D341Med (cell line): ENCODE results near the gene SARNP.
A peak's percentile ranks its signal among the peaks of the same experiment; 100 is the strongest.
"Not testable (repeated sequence)": the region's sequence is repeated elsewhere in the genome, so short reads cannot be mapped to it uniquely, and the experiment has no call there.

Experiments
- DNase-seq: peaks from one replicate; pipeline ENCODE4 v3.0.0; 2012; ENCODE audit warnings: low spot score

The SARNP gene

DNA sequence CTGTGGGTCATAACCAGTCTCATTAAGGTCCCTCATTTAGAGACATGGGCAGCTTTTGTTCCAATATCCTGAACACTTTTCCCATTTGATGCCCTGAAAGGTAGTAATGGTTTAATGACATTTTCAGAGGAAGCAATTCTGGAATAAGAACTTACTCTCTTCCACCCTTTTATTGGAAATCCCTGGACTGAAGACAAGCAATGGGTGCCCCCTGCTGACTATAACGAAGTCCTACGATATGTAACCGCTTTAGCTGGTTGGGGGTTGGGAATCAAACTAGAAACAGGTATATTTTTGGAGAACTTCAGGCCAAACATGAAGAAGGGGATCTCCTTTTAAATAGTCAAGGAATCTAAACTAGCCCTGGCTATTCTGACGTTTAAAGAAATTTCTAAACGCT is 20.5 kb downstream of the SARNP start:
- peak; percentile 62 for DNase-seq

DNA sequence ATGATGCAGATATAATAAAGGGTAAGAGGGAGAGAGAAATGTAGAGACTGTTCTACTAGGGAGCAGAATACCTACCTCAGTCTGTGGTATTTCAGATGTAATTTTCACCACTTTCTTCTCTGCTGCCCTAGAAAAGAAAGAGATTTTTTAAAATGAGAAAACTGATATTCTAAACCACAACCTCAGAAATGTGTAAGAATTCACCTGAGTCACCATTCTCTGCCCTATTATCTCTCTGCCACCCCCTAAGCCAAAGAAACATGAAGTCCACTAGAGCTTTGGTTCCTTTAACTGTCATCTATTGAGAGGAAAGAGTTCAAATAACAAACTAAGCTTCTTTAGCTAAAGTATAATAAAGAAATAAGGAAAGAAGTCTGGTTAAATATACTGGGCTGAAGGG is 21.6 kb downstream of the SARNP start:
- DNase-seq, result no peak

DNA sequence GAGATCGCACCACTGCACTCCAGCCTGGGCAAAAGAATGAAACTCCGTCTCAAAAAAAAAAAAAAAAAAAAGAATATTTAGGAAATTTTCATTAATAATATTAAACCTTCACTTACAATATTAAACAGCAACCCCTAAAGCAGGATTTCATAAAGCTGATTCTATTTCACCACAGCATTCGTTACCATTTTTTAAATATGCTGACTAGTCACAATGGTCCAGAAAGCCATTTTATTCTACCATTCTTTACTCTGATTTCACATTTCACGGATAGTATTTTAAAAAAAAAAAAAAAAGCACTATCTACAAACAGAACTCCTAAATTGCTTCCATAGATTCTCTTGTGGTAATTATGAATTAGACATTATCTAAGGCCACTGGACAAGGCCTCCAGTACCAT is 27.6 kb downstream of the SARNP start:
- no peak for DNase-seq

DNA sequence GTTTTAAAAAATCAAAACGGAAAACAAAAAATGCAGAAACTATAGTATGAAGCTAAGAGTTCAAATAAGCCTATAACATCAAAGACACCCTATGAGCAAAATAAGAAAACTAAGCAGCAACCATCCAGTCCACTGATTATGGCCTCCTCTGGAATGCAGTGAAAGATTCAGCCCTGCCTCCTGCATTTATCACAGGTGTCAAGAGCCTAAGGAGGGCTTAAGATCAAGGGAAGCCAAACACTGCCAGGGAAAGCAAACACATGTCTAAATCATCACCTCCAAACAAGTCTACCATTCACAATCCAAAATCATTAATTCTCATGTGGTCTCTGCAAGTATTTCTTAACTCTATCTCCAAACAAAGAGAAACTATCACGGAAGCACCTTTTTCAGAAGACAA is 28.4 kb downstream of the SARNP start:
- DNase-seq, result no peak

DNA sequence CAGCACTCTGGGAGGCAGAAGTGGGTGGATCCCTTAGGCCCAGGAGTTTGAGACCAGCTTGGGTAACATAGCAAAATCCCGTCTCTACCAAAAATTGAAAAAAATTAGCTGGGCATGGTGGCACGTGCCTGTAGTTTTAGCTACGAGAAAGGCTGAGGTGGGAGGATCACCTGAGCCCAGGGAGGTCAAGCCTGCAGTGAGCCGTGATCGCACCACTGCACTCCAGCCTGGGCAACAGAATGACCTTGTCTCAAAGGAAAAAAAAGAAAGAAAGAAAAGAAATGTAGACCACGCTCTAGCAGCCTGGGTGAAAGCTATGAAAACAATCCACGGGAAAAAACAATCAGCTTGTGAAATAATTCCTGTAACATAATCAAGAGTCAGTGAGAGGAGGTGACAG is 29.0 kb downstream of the SARNP start:
- DNase-seq, result no peak

DNA sequence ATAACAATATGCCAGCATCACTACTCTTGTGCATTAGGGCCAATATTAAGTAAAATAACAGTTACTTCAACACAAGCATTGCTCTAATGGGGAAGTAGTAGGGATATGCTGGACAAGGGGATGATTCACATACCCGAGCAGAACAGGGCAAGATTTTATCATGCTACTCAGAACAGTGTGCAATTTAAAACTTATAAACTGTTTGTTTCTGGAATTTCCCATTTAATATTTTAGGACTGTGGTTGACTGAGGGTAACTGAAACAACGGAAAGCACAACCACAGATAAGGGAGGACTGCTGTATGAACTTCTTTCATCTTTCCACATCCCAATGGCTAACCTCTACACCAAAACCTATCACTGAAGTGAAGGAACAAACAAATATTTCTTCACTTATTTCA is 36.8 kb downstream of the SARNP start:
- no peak for DNase-seq

DNA sequence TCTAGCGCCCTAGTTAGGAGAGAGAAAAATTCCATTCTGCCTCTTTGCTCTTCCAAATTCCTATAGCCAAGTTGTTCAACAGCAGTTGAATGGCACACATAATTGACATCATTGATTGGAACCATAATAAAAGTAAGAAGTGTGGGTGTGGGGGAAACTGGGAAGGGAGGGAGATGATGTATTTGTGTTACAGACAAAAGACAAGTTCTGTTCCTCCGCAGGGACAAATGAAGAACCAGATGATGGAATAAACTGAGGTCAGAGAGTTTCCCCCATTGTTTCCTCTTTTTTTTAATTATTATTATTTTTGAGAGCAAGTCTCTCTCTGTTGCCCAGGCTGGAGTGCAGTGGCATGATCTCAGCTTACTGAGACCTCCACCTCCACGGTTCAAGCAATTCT is 39.7 kb downstream of the SARNP start:
- no peak for DNase-seq

DNA sequence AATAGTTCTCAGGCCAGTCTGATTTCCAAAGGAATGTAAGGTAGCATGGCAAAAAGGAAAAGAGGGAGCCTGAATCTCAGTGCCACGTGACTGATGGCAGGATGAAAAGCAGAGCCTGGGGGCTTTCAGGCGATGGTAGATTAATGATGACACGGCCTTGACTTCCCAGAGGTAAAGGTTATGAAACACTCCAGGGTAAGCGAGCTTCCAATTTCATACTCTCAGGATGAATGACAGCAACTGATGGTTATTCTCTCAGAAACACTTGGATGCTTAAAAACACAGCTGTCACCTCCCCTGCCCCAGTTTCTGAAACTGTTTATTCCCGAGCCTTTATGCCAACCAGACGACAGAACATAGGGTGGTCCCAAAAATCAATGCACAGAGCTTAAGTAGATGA is 45.8 kb downstream of the SARNP start:
- DNase-seq, result no peak

DNA sequence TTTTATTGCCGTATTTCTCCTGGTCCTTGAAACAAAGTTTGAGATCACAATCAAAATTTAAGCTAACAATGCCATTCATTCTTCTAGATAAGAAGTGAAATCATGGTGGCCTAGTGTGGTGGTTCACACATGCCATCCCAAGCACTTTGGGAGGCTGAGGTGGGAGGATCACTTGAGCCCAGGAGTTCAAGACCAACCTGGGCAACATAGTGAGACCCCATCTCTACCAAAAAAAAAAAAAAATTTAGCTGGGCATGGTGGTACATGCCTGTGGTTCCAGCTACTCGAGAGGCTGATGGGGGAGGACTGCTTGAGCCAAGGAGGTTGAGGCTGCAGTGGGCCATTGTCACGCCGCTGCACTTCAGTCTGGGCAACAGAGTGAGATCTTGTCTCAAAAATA is 50.4 kb downstream of the SARNP start:
- no peak for DNase-seq

DNA sequence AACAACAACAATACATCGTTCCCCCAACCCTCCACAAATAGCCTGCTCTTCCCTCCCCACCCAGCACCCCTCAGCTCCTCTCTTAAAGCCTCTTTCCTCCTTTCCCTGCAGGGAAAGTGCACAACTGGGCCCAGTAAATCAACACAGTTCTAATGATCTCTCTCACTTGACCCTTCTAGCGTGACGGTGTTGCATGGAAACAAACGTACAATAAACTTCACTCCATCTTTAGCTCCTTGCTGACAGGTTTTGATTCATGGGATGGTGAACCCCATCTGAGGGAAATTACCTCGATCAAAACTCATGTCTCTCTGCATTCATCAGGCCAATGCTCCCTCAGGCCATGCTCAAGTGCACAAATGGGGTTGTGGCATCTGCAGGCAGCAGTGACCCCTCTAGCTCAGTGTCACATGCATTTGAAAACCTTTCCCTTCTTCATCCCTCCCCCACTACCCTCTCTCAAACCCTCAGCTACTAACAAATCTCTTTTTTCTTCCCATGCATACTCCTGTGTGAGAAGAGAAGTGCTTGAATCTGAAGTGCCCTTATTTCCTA is 51.7 kb downstream of the SARNP start:
- DNase-seq, result no peak

DNA sequence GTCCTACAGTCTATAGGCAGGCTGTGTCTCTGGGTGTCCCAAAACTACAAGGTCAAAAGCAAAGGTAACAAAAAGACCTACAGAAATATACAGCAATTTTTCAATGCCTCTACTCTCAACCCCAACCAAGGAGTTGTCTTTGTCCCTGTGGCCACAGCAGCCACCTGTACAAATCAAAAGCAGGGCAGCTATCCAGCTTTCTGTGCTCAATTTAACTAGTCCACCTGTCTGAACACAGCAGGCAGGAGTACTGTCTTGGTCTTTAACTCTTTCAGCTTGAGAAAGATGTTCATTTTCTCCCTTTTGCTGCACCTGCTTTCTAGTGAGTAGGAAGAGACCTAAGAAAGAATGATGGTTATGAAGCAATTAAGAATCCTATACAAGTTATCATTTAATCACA is 54.9 kb downstream of the SARNP start:
- no peak for DNase-seq

DNA sequence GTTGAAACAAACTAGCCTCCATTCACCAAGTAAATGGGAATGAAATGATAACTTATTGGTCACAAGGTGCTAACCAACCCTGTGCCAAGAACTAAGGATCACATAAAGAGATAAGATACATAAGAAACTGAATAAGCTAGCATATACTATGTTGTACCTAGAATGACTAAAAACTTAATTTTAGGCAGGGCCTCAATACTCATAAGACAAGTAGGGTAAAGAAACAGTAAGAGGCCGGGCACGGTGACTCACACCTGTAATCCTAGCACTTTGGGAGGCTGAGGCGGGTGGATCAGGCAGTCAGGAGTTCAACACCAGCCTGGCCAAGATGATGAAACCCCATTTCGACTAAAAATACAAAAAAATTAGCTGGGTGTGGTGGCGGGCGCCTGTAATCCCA is 56.9 kb downstream of the SARNP start:
- no peak for DNase-seq

DNA sequence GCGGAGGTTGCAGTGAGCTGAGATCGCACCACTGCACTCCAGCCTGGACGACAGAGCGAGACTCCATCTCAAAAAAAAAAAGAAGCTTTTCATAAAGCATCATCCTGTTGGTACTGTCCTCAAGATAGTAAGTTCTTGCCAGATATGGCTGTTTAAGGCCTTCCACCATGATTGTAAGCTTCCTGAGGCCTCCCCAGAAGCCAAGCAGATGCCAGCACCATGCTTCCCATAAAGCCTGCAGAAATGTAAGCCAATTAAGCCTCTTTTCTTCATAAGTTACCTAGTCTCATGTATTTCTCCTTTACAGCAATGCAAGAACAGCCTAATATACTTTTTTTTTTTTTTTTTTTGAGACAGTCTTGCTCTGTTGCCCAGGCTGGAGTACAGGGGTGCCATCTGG is 58.9 kb downstream of the SARNP start:
- DNase-seq, result not testable (repeated sequence)

DNA sequence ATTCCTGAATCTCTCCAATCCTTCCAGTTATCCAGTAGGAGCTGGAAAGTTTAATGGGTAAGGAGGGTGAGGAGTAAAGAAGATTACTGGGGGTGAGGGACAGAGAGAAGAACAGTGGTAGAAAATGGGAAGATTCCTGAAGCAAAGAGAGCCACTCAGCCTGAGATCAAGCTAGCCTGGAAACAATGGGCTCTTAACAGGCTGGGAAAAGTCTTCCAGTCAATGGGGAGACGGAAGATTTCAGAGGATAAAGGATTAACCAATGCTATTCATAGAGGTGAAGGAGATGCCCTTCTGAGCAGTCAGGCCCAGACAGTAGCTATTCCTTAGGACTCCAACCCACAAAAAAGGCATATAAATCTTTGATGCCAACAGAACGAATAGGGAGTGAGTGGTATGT is 59.8 kb downstream of the SARNP start:
- peak; percentile 41 for DNase-seq

DNA sequence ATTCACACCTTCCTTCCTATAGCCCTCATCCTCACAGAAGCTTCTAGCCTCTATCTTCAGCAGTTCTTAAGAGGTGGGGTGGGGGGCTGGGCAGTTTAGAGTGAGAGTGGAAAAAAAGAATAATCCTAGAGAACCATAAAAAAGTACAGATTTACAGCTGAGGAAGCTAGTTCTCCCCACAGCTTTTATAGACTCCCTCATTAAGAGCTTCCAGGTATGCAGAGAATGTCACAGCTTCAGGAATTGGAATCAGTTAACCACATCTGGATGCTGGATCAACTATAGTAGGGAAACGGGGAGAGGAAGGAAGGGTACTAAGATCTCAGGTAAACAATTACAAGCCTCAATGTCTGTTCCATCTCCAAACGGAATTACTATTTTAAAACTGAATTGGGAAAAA is 62.3 kb downstream of the SARNP start:
- DNase-seq, result no peak

DNA sequence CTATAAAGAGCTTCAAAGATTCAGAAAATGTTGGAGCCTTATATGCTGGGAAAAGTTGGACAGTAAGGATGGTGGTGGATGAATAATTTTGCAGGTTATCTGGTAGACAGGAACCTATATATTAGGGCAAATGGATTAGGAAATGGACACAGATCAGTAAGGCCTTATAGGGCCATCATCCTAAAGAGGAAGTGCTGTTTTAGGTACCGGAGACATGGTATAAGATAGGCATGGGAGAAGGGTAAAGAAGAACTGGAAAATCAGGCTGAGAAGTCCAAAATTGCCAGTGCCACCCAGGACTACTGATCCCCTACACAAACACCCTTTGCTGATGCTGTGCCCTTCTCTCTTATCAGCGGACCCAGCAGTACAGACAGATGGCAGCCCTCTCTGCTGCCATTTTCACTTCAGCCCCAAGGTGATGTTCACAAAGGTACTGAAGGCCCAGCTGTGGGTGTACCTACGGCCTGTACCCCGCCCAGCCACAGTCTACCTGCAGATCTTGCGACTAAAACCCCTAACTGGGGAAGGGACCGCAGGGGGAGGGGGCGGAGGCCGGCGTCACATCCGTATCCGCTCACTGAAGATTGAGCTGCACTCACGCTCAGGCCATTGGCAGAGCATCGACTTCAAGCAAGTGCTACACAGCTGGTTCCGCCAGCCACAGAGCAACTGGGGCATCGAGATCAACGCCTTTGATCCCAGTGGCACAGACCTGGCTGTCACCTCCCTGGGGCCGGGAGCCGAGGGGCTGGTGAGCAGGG is 69.1 kb downstream of the SARNP start:
- no peak for DNase-seq

DNA sequence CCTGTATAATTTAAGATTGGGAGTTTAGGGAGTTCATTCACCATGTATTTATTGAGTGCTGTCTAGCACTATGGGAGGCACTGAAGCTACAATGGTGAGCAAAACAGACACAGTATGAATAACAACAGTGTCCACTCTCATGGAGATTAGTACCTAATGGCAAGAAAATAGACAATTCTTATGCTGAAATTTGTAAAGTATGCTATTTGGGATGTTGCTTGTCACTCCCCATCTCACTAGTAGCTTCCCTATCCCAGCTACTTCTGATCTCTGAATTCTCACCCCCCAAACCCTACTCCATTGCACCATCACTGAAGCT is 70.7 kb downstream of the SARNP start:
- no peak for DNase-seq

DNA sequence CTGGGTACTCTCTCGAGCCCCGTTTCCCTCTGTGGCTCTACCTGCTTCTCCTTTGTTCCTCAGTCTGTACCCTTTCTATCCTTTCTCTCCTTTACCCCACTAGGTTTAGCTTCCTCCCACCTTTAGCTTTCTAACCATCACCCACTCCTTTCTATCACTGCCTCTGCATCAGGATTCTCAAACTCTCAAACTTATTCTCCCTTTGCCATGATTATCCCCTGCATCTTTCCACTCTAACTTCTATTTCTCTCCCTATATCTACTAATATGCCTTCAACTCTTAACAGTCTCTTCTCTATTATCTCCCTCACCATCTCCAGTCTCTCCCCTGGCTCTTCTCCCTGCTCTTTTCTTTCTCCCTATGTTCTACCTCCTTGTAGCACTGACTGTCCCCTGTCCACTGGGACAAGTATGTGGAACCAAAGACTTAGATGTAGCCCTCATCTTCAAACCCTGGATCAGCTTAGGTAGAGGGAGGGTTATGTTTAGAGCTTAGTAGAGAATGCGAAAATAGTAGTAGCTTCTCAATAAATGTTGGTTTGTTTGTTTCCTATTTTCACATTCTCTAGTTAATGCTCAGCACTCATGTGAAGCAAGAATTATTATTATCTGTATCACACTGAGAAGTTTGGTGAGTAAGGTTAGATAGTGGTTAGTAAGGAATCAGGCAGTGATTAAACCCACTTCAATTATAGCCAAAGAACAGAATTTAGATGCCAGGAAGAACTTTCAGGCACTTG is 71.2 kb downstream of the SARNP start:
- DNase-seq, result no peak

DNA sequence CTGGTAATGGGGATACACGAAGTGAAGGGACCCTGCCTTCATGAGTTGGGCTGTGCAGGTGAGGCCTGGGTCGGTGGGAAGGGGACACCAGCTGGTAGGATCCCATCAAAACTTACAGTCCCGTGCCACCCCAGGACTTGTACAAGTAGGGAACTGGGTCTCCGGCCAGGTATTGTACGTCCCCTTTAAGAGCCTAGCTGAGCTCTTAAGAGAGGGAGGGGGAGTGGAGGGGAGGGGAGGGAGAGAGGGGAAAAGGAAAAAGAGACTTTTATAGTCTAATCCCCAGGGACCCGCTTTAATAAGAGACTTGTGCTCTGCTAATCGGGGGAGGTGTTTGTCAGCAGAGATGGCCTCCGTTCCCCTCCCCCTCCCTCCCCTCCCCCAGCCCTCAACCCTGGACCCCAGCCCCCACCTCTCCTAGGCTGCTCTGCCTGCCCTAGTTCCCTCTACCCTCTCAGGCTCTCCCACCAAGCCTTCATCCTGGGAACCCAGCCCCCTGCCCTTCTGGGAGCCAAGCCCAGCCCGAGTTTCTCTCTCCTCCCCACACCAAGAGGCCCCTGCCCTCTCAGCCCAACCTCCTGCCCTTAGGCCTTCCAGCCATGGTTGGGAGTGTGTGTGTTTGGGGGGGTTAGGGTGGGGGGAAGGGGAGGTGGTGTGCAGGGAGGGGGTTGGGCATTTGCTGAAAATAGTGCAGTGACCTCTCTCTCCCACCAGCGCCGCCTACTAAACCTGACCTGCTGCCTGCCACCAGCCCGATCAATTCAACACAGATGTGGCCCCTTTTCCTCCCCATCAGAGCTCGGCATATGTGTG is 72.0 kb downstream of the SARNP start:
- peak; percentile 77 for DNase-seq

DNA sequence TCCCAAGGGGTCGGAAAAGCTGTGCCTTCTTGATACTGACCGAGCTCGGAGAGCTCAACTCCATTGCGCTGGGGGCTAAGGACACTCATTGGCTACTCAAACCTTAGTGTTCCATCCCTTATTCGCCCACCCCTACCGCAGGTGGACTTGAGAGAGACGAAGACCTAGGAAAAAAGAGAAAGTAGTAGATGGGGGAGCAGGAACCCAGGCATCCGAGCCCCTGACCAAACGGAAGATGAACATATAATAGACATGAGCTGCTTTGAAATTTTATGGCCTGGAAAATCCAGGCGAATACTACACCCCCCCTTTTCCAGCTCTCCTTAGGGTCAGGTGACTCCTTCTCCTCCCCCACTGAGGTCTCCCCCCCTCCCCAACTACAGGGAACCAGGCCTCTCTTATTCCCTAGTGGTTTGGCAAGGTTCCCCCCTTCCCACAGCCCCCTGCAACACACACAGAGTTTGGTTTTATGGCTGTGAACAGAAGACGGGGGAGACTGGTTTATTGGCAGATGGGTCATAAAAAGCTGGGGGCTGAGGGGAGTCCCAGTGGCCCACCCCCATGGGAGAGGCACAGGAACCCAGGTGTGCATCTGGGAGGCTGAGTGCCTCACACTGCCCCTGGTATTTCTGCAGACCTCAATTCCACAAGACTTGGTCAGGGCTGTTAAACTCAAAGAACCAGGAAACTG is 73.0 kb downstream of the SARNP start:
- DNase-seq, result no peak

DNA sequence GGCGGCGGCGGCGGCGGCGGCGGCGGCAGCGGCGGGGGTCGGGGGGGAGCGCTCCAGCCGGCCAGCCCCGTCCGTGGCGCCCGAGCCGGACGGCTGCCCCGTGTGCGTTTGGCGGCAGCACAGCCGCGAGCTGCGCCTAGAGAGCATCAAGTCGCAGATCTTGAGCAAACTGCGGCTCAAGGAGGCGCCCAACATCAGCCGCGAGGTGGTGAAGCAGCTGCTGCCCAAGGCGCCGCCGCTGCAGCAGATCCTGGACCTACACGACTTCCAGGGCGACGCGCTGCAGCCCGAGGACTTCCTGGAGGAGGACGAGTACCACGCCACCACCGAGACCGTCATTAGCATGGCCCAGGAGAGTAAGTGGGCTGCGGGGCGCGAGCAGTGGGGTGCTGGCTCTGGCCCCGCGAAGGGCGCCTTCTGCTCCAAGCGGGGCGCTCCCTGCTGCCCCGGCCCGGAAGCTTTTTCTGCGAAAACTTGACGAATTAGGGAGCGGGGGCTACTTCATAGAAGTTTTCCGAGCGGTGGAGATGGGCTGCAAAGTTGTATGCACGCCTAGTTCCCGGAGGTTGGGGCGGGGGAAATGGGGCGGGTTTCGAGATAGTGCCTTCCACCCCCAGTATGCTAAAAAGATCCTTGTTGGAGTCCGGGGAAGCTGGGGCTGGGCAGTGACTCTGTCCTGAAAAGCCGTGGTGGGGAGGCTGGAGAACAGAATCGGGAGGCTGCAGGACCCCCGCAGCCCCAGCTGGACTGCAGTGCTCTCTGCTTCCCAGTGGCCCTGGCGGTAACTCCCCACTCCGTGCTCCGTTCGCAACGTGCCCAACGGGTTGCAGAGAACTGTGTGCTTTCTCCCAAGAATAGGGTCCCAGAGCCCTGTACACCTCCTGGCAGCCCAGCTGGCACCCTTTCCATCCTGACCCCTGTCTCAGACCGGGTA is 73.9 kb downstream of the SARNP start:
- peak; percentile 72 for DNase-seq
